Medulla oblongata (tissue), 1 donor: ENCODE results near the gene IDUA.
A peak's percentile ranks its signal among the peaks of the same experiment; 100 is the strongest.
"Not testable (repeated sequence)": the region's sequence is repeated elsewhere in the genome, so short reads cannot be mapped to it uniquely, and the experiment has no call there.

Experiments used
- DNase-seq: peaks from one replicate; pipeline ENCODE4 v3.0.0-alpha.2; 2015; ENCODE audit errors: extremely low spot score

The IDUA gene

DNA sequence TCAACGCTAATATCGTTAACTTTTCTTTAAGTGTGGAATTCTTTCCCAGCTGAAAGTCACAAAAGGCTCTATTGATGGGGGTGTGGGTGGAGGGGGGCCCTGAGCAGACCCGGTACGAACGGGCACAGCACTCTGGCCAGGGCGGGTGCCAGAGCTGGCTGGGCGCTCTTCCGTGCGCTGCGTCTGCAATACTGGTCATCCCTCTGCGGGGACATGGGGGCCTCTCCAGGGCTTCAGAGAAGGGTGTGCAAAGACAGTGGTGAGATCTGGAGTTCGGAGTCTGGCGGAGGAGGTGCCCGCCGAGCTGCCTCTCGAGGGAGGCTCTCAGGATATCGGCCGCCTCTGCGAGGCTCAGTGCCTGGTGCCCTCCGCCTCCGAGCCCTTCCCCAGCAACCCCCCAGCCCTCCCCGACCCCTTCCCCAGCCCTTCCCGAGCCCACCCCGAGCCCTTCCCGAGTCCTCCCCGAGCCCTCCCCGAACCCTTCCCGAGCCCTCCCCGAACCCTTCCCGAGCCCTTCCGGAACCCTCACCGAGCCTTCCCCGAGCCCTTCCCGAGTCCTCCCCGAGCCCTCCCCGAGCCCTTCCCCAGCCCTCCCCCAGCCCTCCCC, 58.9 kb downstream of the IDUA start:
- DNase-seq, result no peak

DNA sequence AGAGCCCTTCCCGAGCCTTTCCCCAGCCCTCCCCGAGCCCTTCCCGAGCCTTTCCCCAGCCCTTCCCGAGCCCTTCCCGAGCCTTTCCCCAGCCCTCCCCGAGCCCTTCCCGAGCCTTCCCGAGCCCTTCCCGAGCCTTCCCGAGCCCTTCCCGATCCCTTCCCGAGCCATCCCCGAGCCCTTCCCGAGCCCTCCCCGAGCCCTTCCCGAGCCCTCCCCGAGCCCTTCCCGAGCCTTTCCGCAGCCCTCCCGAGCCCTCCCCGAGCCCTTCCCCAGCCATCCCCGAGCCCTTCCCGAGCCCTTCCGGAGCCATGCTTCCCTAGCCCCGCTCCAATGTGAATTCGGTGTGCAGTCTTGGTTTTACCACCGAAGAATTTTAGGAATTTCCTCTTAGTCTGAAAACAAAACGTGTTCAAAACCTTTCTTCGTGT, 59.8 kb downstream of the IDUA start:
- not testable (repeated sequence) for DNase-seq

DNA sequence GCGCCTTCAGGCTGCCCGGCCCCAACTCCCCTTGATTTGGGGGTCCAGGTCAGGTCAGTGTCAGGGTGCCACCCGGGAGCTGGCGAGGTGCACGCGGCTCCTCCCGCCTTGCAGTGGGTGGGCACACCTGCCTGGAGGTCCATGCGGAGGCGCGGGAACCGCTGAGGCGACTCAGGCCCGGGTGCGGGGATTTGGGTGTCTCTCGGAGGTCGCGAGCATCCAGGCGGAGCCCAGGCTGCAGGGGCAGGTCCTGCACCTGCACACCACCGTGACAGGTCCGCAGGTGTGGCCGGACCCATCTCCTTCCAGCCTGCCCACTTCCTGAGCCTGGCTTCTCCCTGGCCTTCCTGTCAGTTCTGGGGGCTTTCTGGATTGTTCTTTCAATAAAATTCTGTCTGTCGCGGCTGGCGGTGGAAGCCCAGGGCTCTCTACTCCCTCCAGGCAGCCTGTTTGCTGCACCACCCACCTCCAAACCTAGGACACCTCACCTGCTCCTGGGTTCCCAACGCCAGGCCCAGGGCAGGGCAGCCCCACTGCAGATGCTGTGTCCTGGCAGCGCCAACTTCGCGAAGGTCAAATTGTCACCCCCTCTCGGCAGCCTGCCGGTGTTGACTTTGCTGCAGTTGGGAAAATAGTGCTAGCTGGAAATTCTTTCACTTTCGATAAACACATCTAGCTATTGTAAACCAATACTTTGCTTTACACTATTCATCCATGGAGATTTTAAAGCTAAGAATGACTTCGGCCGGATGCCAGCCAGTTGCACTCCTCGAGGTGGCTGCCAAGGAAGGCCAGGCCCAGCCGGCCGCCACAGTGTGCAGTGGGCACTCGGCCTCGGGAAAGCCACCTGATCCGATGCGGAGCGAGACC, 60.5 kb downstream of the IDUA start:
- DNase-seq, result no peak

DNA sequence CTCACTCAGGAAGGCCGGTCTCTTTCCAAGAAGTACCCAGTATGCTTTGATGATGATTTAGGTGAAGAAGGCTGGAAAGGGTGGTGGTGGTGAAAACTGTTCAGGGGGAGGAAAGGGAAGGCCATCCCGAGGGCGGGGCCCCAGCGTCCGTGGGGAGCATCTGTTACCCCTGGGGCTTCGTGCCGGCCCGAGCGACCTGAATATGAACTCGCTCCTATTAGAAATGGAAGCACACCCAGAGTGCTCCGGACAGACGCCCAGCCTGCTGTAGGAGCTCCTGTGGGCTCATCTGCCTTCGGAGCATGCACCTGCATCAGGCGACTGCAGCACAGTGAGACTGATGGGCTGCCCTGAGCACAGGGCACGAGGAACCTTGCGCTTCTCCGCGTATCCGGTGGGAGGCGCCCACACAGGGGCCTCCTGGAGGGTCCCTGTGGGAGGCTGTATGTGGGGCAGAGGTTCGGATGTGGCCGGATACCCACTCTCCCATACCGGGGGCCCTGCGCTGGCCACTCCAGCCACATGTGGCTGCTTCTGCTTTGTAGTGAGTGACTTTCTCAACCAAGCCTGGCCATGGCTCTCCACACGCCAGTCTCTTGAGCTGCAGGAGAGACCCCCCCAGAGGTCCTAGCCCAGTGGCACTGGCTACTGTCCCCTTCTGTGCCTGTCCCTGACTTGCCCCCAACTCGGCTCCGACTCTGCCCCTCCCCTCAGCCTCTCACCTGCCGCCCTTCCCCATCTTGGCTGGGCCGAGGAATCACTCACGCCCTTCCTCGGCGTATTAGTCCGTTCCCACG, 61.3 kb downstream of the IDUA start:
- no peak for DNase-seq

DNA sequence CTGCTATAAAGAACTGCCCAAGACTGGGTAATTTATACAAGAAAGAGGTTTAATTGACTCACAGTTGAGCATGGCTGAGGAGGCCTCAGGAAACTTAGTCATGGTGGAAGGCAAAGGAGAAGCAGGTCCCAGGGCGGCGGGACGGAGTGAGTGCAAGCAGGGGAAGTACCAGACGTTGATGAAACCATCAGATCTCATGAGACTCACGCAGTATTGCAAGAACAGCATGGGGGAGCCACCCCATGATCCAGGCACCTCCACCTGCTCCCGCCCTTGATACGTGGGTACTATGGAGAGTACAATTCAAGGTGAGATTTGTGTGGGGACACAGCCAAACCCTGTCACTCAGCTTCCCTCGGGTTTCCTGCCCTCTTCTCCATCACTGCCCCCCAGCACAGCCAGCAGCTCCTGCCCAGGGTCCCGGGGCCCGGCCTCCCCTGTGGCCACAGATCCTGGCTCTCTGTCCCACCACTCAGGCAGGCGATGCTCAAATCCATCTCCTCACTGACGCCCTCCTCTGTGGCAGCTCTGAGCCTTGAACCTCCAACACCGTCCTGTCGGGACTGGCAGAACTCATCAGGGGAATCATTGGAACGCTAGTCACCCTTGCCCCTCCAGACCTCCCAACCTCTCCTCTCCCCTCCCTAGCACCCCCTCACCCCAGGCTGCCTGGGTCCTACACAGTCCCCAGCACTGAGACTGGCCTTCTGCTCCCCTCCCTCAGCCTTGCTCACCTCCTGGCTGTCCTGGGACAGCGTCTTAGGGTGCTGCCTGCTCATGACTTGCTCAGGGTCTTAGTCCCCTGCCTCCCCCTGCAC, 62.1 kb downstream of the IDUA start:
- DNase-seq, result no peak

DNA sequence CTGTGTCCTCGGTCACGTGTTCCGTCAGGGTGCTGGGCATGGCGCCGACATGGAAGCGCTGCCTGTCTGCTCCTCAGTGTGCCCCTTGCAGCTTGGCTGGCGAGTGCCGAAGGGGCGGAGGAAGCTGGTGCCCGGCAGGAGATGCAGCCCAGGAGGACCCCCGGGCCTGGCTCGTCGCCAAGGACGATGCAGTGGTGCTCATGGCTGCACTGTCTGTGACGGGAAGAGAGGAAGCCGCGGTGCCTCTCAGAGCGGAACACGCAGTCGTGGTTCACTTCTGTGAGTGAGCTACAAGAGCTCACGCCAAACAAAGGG, 62.7 kb downstream of the IDUA start:
- no peak for DNase-seq

DNA sequence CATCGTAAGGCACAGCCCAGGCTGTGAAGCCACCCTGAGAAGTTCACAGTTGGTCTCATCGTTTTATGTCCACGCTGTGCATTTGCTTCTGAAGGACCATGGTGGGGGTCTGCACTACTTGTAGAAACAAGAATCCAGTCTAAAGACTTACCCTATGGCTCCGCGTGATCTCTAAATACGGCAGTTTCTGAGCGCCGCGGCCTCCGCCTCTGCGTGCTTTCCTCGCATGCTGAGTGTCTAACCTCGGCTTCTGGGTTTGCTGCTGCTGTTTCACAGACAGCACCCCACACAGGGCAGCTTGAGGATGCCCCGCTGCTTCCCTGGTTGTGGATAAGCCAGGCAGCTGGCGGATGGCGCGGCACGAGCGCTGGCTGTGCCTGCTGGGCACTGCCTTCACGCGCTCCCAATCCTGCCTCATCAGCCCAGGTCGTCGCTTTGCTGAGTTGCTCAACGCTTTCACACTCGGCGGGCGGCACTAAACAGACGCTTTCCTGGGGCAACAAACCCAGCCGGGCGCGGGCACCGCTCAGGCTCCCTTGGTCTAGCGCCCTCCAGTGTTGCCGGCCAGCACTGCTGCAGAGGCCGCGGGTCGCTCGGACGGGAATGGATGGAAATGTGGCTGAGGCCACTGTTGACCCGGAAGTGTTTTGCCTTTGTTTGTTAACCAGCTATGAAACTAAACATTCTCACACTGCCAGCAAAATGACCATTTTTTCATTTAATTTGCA, 63.8 kb downstream of the IDUA start:
- peak; percentile 81 for DNase-seq

DNA sequence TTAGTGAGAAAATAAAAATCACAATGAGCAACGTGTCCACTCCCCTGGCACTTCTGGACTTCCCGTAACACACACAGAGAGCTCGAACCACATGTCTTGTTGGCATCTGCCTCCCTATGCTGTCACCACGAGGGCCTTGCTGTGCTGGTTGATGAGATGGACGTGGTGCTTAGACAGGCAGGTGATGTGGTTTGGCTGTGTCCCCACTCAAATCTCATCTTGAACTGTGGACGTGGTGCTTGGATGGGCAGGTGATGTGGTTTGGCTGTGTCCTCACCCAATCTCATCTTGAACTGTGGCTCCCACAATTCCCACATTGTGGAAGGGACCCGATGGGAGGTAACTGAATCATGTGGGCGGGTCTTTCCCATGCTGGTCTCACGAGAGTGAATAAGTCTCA, 64.6 kb downstream of the IDUA start:
- DNase-seq, result no peak

DNA sequence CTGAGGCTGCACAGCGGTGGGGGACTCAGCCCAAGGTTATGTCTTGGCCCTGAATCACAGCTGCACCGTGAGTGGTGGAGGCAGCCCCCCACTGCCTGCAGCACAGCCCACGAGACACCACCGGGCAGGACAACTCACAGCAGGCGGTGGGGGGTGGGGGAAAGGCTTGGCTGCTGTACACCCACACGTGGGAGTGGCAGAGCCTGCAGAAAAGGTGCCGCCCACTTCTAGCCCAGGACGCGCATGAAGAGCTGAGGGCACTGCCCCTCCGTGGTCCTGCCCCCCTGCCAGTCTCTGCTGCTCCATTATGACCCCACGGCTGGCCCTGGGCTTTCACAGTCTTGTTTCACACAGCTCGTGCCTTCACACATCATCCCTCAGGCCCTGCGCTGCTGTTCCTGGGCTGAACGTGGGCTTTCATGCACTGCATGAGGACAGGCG, 65.4 kb downstream of the IDUA start:
- no peak for DNase-seq

DNA sequence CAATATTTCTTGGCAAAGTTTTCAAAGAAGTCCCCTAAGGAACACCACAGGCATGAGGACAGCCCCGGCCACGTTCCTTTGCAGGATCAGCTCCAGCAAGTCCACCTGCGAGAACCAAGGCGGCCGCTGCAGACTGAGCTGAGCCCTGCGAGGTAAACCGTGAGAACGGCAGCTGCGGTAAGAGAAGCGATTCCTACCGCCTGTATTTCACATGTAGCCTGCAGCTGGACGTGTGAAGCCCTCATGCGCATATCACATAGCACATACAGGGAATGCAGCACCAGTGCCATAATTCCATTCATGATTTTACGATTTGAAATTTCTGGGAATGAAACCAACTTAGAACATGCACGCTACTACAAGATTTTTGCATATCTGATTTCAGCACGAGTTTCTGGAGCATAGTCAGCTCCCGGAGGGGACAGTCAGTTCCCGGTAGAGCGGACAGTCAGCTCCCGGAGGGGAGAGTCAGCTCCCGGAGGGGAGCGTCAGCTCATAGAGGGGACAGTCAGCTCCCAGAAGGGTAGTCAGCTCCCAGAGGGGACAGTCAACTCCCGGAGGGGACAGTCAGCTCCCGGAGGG, 66.3 kb downstream of the IDUA start:
- DNase-seq, result no peak

DNA sequence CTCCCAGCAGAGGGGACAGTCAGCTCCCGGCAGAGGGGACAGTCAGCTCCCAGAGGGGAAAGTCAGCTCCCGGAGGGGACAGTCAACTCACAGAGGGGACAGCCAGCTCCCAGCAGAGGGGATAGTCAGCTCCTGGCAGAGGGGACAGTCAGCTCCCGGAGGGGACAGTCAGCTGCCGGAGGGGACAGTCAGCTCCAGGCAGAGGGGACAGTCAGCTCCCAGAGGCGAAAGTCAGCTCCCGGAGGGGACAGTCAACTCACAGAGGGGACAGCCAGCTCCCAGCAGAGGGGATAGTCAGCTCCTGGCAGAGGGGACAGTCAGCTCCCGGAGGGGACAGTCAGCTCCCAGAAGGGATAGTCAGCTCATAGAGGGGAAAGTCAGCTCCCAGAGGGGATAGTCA, 67.0 kb downstream of the IDUA start:
- DNase-seq, result not testable (repeated sequence)
